OCI-LY7 (cell line): ENCODE results near the gene GPHA2.

Source experiments
- EZH2phosphoT487 ChIP-seq: fragments of 200-600 bp; sonication (generic); IDR thresholded peaks from 2 replicates; pipeline ENCODE4 v1.6.1; 2018; ENCODE audit warnings: low read depth, borderline replicate concordance, mild to moderate bottlenecking, mixed run types, antibody characterized with exemption, low read length, moderate library complexity, mixed read lengths
- TF ChIP-seq, protein P1 (sequence below): fragments of 200-600 bp; sonication (generic); conservative IDR thresholded peaks from 2 replicates; pipeline ENCODE4 v1.5.1; 2014; ENCODE audit warnings: mild to moderate bottlenecking, antibody characterized with exemption, low read length, moderate library complexity, mixed read lengths

DNA sequence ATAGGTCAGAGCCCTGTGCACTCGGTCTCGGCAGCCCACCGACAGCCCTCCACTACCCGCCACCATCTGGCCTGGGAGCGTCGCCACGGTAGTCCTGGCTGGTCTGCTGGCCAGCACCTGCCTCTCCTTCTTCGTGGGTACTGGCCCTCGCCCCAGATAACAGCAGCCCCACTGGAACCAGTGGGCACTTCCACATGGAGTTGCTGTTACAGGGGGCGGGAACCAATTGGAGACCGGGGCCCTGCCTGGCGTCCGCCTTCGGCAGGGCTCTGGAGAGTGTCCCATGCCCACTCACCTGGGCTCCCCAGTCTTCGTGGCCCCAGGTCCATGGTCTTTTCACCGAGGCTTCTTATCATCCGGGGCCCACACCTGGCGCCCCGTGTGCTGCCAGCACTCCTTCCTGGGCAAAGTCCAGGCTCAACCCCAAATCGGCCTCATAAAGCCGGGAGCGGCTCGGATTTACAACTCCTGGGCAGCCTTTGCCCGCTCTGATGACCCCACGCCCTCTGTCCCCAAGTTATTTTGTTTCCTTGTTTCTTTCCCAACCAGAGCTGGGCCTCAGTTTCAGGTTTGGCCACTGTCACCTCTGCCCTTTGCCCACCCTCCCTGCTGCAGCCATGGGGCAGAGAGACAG is 44.4 kb downstream of the GPHA2 start:
- TF ChIP-seq, protein P1, sequence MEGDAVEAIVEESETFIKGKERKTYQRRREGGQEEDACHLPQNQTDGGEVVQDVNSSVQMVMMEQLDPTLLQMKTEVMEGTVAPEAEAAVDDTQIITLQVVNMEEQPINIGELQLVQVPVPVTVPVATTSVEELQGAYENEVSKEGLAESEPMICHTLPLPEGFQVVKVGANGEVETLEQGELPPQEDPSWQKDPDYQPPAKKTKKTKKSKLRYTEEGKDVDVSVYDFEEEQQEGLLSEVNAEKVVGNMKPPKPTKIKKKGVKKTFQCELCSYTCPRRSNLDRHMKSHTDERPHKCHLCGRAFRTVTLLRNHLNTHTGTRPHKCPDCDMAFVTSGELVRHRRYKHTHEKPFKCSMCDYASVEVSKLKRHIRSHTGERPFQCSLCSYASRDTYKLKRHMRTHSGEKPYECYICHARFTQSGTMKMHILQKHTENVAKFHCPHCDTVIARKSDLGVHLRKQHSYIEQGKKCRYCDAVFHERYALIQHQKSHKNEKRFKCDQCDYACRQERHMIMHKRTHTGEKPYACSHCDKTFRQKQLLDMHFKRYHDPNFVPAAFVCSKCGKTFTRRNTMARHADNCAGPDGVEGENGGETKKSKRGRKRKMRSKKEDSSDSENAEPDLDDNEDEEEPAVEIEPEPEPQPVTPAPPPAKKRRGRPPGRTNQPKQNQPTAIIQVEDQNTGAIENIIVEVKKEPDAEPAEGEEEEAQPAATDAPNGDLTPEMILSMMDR, result no peak
- TF ChIP-seq EZH2phosphoT487, result no peak
